NCI-H226 (cell line): ENCODE measurements around the gene KCNMA1.
A peak's percentile ranks its signal among the peaks of the same experiment; 100 is the strongest.

ENCODE experiments used
- DNase-seq: peaks from one replicate; pipeline ENCODE4 v3.0.0-alpha.2; 2015

The KCNMA1 gene

GRCh38 chr10:77226853-77227565 lies 410.6 kb downstream of the KCNMA1 start:
- DNase-seq = peak; percentile 60

GRCh38 chr10:77226452-77226851 lies 411.2 kb downstream of the KCNMA1 start:
- no peak for DNase-seq

GRCh38 chr10:77226020-77226419 lies 411.6 kb downstream of the KCNMA1 start:
- no peak for DNase-seq

GRCh38 chr10:77223526-77224460 lies 413.8 kb downstream of the KCNMA1 start:
- no peak for DNase-seq

- no peak for DNase-seq
Measured at GRCh38 chr10:77220150-77220549, 417.5 kb downstream of the KCNMA1 start.

- DNase-seq = no peak
Measured at GRCh38 chr10:77219046-77219445, 418.6 kb downstream of the KCNMA1 start.

- DNase-seq = no peak
Measured at GRCh38 chr10:77214799-77215198, 422.8 kb downstream of the KCNMA1 start.

GRCh38 chr10:77212632-77213031 lies 425.0 kb downstream of the KCNMA1 start:
- DNase-seq = no peak

- DNase-seq = no peak
Measured at GRCh38 chr10:77210645-77211044, 427.0 kb downstream of the KCNMA1 start.

GRCh38 chr10:77208684-77209256 lies 428.8 kb downstream of the KCNMA1 start:
- DNase-seq = no peak

- DNase-seq = no peak
Measured at GRCh38 chr10:77207828-77208185, 429.8 kb downstream of the KCNMA1 start.

GRCh38 chr10:77207182-77207827 lies 430.3 kb downstream of the KCNMA1 start:
- DNase-seq = no peak

- no peak for DNase-seq
Measured at GRCh38 chr10:77205135-77205534, 432.5 kb downstream of the KCNMA1 start.

GRCh38 chr10:77204171-77204570 lies 433.4 kb downstream of the KCNMA1 start:
- DNase-seq = no peak

- no peak for DNase-seq
Measured at GRCh38 chr10:77202857-77203256, 434.8 kb downstream of the KCNMA1 start.

GRCh38 chr10:77201135-77202106 lies 436.2 kb downstream of the KCNMA1 start:
- DNase-seq = no peak

GRCh38 chr10:77197544-77197943 lies 440.1 kb downstream of the KCNMA1 start:
- no peak for DNase-seq

- DNase-seq = no peak
Measured at GRCh38 chr10:77196614-77197013, 441.0 kb downstream of the KCNMA1 start.

- DNase-seq = peak; percentile 81
Measured at GRCh38 chr10:77195101-77195500, 442.5 kb downstream of the KCNMA1 start.

- no peak for DNase-seq
Measured at GRCh38 chr10:77193001-77193400, 444.6 kb downstream of the KCNMA1 start.

- no peak for DNase-seq
Measured at GRCh38 chr10:77192402-77192801, 445.2 kb downstream of the KCNMA1 start.
